HepG2 (cell line): ENCODE data around the gene WWP2. TPM values are rescaled to one million over a fixed set of nuclear protein-coding genes. Genes with fewer than 3 reads are reported as not detected.

Experiments
- ADNP ChIP-seq: sonication (generic); formaldehyde crosslinking; IDR thresholded peaks from 2 replicates; pipeline ENCODE4 v1.4.0; 2020; ENCODE audit warnings: missing genetic modification reagents
- ARID4A ChIP-seq: sonication (generic); formaldehyde crosslinking; IDR thresholded peaks from 2 replicates; pipeline ENCODE4 v1.5.0; 2020; ENCODE audit warnings: mild to moderate bottlenecking, missing genetic modification reagents, borderline replicate concordance
- CHCHD3 ChIP-seq: sonication (generic); formaldehyde crosslinking; IDR thresholded peaks from 2 replicates; pipeline ENCODE4 v1.8.0; 2022; ENCODE audit warnings: mild to moderate bottlenecking, missing genetic modification reagents, moderate library complexity
- DR1 ChIP-seq: sonication (generic); formaldehyde crosslinking; IDR thresholded peaks from 2 replicates; pipeline ENCODE4 v1.8.0; 2021; ENCODE audit warnings: mild to moderate bottlenecking, missing genetic modification reagents, inconsistent platforms
- FOXK1 ChIP-seq: sonication (generic); formaldehyde crosslinking; IDR thresholded peaks from 2 replicates; pipeline ENCODE4 v1.4.0; 2020; ENCODE audit warnings: low read depth, missing genetic modification reagents, borderline replicate concordance
- GLMP ChIP-seq: sonication (generic); formaldehyde crosslinking; IDR thresholded peaks from 2 replicates; pipeline ENCODE4 v1.9.0; 2021; ENCODE audit warnings: missing genetic modification reagents, mild to moderate bottlenecking, borderline replicate concordance
- HOXA3 ChIP-seq: sonication (generic); formaldehyde crosslinking; IDR thresholded peaks from 2 replicates; pipeline ENCODE4 v1.5.0; 2020; ENCODE audit warnings: missing genetic modification reagents
- MLX ChIP-seq: IDR thresholded peaks from 2 replicates; pipeline ENCODE4 v1.6.1; 2016
- NCOA1 ChIP-seq: sonication (generic); formaldehyde crosslinking; IDR thresholded peaks from 2 replicates; pipeline ENCODE4 v1.9.0; 2021; ENCODE audit warnings: missing genetic modification reagents
- NCOR1 ChIP-seq: fragments of 200-600 bp; sonication (generic); IDR thresholded peaks from 2 replicates; pipeline ENCODE4 v1.7.0; 2017; ENCODE audit warnings: antibody characterized with exemption, low read length, borderline replicate concordance
- NR0B2 ChIP-seq: sonication (generic); formaldehyde crosslinking; IDR thresholded peaks from 2 replicates; pipeline ENCODE4 v1.4.0; 2020; ENCODE audit warnings: mild to moderate bottlenecking, missing genetic modification reagents
- PAWR ChIP-seq: sonication (generic); formaldehyde crosslinking; IDR thresholded peaks from 2 replicates; pipeline ENCODE4 v1.4.0; 2020; ENCODE audit warnings: missing genetic modification reagents, mild to moderate bottlenecking, borderline replicate concordance
- PHF8 ChIP-seq: sonication (generic); formaldehyde crosslinking; IDR thresholded peaks from 2 replicates; pipeline ENCODE4 v1.5.0; 2020; ENCODE audit warnings: missing genetic modification reagents
- RBM39 ChIP-seq: fragments of 200-400 bp; formaldehyde crosslinking; IDR thresholded peaks from one replicate; pipeline ENCODE4 v1.6.1; 2018; ENCODE audit warnings: antibody characterized with exemption, mild to moderate bottlenecking, low read depth, low read length; ENCODE audit not compliant: poor library complexity, severe bottlenecking
- SIX4 ChIP-seq: sonication (generic); formaldehyde crosslinking; IDR thresholded peaks from 2 replicates; pipeline ENCODE4 v1.4.0; 2020; ENCODE audit warnings: missing genetic modification reagents
- SMAD9 ChIP-seq: sonication (generic); formaldehyde crosslinking; IDR thresholded peaks from 2 replicates; pipeline ENCODE4 v1.5.1; 2020; ENCODE audit warnings: mild to moderate bottlenecking, missing genetic modification reagents
- TFDP1 ChIP-seq: IDR thresholded peaks from 2 replicates; pipeline ENCODE4 v1.6.1; 2016; ENCODE audit warnings: missing compliant biosample characterization, missing genetic modification reagents, borderline replicate concordance
- ZBTB39 ChIP-seq: sonication (generic); formaldehyde crosslinking; IDR thresholded peaks from 2 replicates; pipeline ENCODE4 v1.5.0; 2020; ENCODE audit warnings: missing genetic modification reagents
- polyA plus RNA-seq, 8 experiments: library from polyadenylated mRNA; depleted of rRNA in 3 of 8; stranded (reverse) in 7 of 8; unstranded in 1 of 8; fragments of >200 nt; fragmentation: Illumina TruSeq in 4 of 8; extraction: Trizol in 4 of 8; gene quantifications; 2 replicates each; pipeline versions ENCODE4 v1.2.1 to v1.2.3, GENCODE V29; 2011 to 2016; ENCODE audit warnings: low read depth in 4 of 8, missing spikeins in 1 of 8, mixed read lengths in 1 of 8; ENCODE audit not compliant: insufficient read depth in 1 of 8
- total RNA-seq, 5 experiments: library from RNA; depleted of rRNA; stranded (reverse); fragments of >200 nt; fragmentation: Illumina TruSeq; extraction: Trizol; gene quantifications; 2 replicates each; pipeline ENCODE4 v1.2.3, GENCODE V29; 2016; ENCODE audit warnings: low read depth in 1 of 5

WWP2 gene
- total and polyA plus RNA-seq, 2 of the 13 experiments (the other 11 are each of a cell fraction or from before 2014, with no cell fraction given) = 11.4 to 28.2 TPM

GRCh38 chr16:69725480-69726312 is 36.4 kb upstream of the WWP2 start (continued):
- TF ChIP-seq ZBTB39 (CRISPR knock-in tag) (0 out of 2 replicates have a peak, but pooled peaks have one; percentile 12), PHF8 (CRISPR knock-in tag) (no peak; the same call in 1 of the 2 replicates), NR0B2 (CRISPR knock-in tag) (0 out of 2 replicates have a peak, but pooled peaks have one; percentile 7), FOXK1 (CRISPR knock-in tag) (no peak), MLX (CRISPR knock-in tag) (no peak), NCOR1 (no peak), RBM39 (no peak), PAWR (no peak), TFDP1 (CRISPR knock-in tag) (no peak), CHCHD3 (CRISPR knock-in tag) (0 out of 2 replicates have a peak, but pooled peaks have one; percentile 8), SIX4 (CRISPR knock-in tag) (no peak), HOXA3 (CRISPR knock-in tag) (no peak), SMAD9 (CRISPR knock-in tag) (no peak), ARID4A (CRISPR knock-in tag) (0 out of 2 replicates have a peak, but pooled peaks have one; percentile 13), ADNP (CRISPR knock-in tag) (0 out of 2 replicates have a peak, but pooled peaks have one; percentile 35), NCOA1 (no peak; the same call in 1 of the 2 replicates), GLMP (CRISPR knock-in tag) (no peak), DR1 (CRISPR knock-in tag) (no peak)
